Measurements from ENCODE around the gene GALNT2. TPM values are rescaled to one million over a fixed set of nuclear protein-coding genes. Genes with fewer than 3 reads are reported as not detected.

GALNT2 gene
- total RNA-seq, 1 donor from 2014 or later = 60.7 TPM

GRCh38 chr1:230086151-230086550 lies 19.1 kb downstream of the GALNT2 start:
- Histone ChIP-seq H3K27me3 (ENCODE audit: control insufficient read depth, insufficient read depth, low read length) (no peaks in the 10 kb centered on the region), H3K4me3 (ENCODE audit: low read depth, low read length) (no peak overlapping the region), H3K36me3 (ENCODE audit: control insufficient read depth, insufficient read depth, low read length) (no peaks in the 10 kb centered on the region)
- no peak for DNase-seq (ENCODE audit: low read depth)
- TF ChIP-seq CTCF (IDR thresholded peaks at IDR 0.05; ENCODE audit: insufficient read depth, low read length, poor library complexity, severe bottlenecking) = no peak

- no peak for DNase-seq (ENCODE audit: low read depth)
These were observed 20.1 kb downstream of the GALNT2 start for GRCh38 chr1:230087028-230087716.

GRCh38 chr1:230087717-230088105 lies 20.7 kb downstream of the GALNT2 start:
- H3K4me3 ChIP-seq (ENCODE audit: low read depth, low read length) = no peak overlapping the region
- no peaks in the 10 kb centered on the region for H3K27me3 ChIP-seq (ENCODE audit: control insufficient read depth, insufficient read depth, low read length)
- no peaks in the 10 kb centered on the region for H3K36me3 ChIP-seq (ENCODE audit: control insufficient read depth, insufficient read depth, low read length)
- no peak for DNase-seq (ENCODE audit: low read depth)
- no peak for TF ChIP-seq CTCF (IDR thresholded peaks at IDR 0.05; ENCODE audit: insufficient read depth, low read length, poor library complexity, severe bottlenecking)

More at GRCh38 chr1:230087028-230087716, 20.1 kb downstream of the GALNT2 start:
- Histone ChIP-seq H3K4me3 (ENCODE audit: low read depth, low read length) (no peak overlapping the region), H3K36me3 (ENCODE audit: control insufficient read depth, insufficient read depth, low read length) (no peaks in the 10 kb centered on the region), H3K27me3 (ENCODE audit: control insufficient read depth, insufficient read depth, low read length) (no peaks in the 10 kb centered on the region)
- TF ChIP-seq CTCF (IDR thresholded peaks at IDR 0.05; ENCODE audit: insufficient read depth, low read length, poor library complexity, severe bottlenecking) = no peak

GRCh38 chr1:230090194-230090711 lies 23.2 kb downstream of the GALNT2 start:
- no peak for TF ChIP-seq CTCF (IDR thresholded peaks at IDR 0.05; ENCODE audit: insufficient read depth, low read length, poor library complexity, severe bottlenecking)
- Histone ChIP-seq H3K36me3 (ENCODE audit: control insufficient read depth, insufficient read depth, low read length) (no peaks in the 10 kb centered on the region), H3K4me3 (ENCODE audit: low read depth, low read length) (no peak overlapping the region), H3K27me3 (ENCODE audit: control insufficient read depth, insufficient read depth, low read length) (no peaks in the 10 kb centered on the region)
- DNase-seq (ENCODE audit: low read depth) = no peak

GRCh38 chr1:230091473-230092231 lies 24.6 kb downstream of the GALNT2 start:
- Histone ChIP-seq H3K4me3 (ENCODE audit: low read depth, low read length) (no peak overlapping the region), H3K36me3 (ENCODE audit: control insufficient read depth, insufficient read depth, low read length) (no peaks in the 10 kb centered on the region), H3K27me3 (ENCODE audit: control insufficient read depth, insufficient read depth, low read length) (no peaks in the 10 kb centered on the region)
- DNase-seq (ENCODE audit: low read depth) = no peak
- TF ChIP-seq CTCF (IDR thresholded peaks at IDR 0.05; ENCODE audit: insufficient read depth, low read length, poor library complexity, severe bottlenecking) = no peak

All from kidney epithelial cell (primary cell).